Measurements from ENCODE around the gene FAM170B.

Gene FAM170B

DNA sequence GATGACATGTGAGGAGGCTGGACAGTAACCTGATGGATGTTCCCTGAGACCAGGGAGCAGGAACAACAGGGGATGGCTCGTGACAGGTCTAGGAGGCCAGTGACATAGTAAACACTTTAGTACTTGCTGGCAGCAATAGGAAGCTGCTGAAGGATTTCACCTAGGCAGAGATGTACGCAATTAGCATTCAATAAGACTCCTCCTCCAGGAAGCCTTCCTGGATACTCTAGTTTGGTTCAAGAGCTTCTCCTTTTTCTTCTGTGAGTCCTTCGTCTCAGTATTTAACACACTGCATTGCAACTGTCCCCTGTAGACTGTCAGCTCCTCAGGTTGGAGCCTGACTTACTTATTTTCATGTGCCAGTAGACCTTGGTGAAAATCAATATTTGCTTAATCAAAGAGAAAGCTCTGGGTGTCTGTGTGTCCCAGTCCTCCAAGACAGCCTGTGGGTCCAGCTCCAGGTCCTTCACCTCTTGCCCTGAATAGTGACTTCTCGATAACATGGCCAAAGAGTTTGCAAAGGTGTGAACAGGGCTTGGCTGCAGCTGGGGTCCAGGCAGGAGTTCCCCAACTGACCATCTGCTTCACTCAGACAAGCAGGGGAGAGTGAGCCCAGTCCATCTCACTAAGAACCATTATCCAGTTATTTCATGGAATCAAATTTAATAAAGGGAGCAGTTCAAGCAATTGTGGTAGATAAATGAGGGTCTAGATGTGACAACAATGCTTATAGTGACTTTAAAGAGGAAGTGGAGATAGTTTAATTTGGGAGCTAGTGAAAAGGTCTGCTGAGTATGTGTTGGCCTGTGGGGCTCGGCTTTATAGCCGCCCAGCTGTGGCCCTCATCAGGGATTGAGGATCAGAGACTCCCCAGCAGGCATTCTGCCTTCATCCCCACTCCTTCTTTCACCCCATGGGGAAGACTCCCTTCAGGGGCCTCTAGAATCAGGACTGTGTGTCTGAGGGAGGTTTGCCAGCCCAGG, 45.0 kb upstream of the FAM170B start:
- H3K27ac ChIP-seq (ENCODE audit: extremely low read depth, low read depth, low read length): no peak overlapping the region
- no peak for TF ChIP-seq ZBTB8A (tag by site-specific recombination; IDR thresholded peaks at IDR 0.05)
- no peak for TF ChIP-seq OVOL3 (tag by site-specific recombination; IDR thresholded peaks at IDR 0.05)
- no peak for TF ChIP-seq KLF1 (tag by site-specific recombination; IDR thresholded peaks at IDR 0.05)
- TF ChIP-seq ZFP41 (tag by site-specific recombination; IDR thresholded peaks at IDR 0.05; ENCODE audit: borderline replicate concordance): no peak
- no peak for TF ChIP-seq ZNF785 (tag by site-specific recombination; IDR thresholded peaks at IDR 0.05)
- TF ChIP-seq HOXD13 (CRISPR knock-in tag; IDR thresholded peaks at IDR 0.05; ENCODE audit: borderline replicate concordance): no peak
- no peak for TF ChIP-seq ZNF354C (tag by site-specific recombination; IDR thresholded peaks at IDR 0.05; ENCODE audit: borderline replicate concordance, low read depth)
- TF ChIP-seq, protein P1, sequence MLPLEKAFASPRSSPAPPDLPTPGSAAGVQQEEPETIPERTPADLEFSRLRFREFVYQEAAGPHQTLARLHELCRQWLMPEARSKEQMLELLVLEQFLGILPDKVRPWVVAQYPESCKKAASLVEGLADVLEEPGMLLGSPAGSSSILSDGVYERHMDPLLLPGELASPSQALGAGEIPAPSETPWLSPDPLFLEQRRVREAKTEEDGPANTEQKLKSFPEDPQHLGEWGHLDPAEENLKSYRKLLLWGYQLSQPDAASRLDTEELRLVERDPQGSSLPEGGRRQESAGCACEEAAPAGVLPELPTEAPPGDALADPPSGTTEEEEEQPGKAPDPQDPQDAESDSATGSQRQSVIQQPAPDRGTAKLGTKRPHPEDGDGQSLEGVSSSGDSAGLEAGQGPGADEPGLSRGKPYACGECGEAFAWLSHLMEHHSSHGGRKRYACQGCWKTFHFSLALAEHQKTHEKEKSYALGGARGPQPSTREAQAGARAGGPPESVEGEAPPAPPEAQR (tag by site-specific recombination; IDR thresholded peaks at IDR 0.05): no peak
- no peak for TF ChIP-seq ZNF677 (tag by site-specific recombination; IDR thresholded peaks at IDR 0.05)
- no peak for TF ChIP-seq ZFP37 (tag by site-specific recombination; IDR thresholded peaks at IDR 0.05)
- TF ChIP-seq ZNF548 (tag by site-specific recombination; IDR thresholded peaks at IDR 0.05): no peak
- TF ChIP-seq GFI1B (tag by site-specific recombination; IDR thresholded peaks at IDR 0.05): no peak
- TF ChIP-seq, protein P2, sequence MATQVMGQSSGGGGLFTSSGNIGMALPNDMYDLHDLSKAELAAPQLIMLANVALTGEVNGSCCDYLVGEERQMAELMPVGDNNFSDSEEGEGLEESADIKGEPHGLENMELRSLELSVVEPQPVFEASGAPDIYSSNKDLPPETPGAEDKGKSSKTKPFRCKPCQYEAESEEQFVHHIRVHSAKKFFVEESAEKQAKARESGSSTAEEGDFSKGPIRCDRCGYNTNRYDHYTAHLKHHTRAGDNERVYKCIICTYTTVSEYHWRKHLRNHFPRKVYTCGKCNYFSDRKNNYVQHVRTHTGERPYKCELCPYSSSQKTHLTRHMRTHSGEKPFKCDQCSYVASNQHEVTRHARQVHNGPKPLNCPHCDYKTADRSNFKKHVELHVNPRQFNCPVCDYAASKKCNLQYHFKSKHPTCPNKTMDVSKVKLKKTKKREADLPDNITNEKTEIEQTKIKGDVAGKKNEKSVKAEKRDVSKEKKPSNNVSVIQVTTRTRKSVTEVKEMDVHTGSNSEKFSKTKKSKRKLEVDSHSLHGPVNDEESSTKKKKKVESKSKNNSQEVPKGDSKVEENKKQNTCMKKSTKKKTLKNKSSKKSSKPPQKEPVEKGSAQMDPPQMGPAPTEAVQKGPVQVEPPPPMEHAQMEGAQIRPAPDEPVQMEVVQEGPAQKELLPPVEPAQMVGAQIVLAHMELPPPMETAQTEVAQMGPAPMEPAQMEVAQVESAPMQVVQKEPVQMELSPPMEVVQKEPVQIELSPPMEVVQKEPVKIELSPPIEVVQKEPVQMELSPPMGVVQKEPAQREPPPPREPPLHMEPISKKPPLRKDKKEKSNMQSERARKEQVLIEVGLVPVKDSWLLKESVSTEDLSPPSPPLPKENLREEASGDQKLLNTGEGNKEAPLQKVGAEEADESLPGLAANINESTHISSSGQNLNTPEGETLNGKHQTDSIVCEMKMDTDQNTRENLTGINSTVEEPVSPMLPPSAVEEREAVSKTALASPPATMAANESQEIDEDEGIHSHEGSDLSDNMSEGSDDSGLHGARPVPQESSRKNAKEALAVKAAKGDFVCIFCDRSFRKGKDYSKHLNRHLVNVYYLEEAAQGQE (tag by site-specific recombination; IDR thresholded peaks at IDR 0.05): no peak
- TF ChIP-seq KLF10 (tag by site-specific recombination; IDR thresholded peaks at IDR 0.05): no peak
- TF ChIP-seq ZNF585B (tag by site-specific recombination; IDR thresholded peaks at IDR 0.05): no peak

DNA sequence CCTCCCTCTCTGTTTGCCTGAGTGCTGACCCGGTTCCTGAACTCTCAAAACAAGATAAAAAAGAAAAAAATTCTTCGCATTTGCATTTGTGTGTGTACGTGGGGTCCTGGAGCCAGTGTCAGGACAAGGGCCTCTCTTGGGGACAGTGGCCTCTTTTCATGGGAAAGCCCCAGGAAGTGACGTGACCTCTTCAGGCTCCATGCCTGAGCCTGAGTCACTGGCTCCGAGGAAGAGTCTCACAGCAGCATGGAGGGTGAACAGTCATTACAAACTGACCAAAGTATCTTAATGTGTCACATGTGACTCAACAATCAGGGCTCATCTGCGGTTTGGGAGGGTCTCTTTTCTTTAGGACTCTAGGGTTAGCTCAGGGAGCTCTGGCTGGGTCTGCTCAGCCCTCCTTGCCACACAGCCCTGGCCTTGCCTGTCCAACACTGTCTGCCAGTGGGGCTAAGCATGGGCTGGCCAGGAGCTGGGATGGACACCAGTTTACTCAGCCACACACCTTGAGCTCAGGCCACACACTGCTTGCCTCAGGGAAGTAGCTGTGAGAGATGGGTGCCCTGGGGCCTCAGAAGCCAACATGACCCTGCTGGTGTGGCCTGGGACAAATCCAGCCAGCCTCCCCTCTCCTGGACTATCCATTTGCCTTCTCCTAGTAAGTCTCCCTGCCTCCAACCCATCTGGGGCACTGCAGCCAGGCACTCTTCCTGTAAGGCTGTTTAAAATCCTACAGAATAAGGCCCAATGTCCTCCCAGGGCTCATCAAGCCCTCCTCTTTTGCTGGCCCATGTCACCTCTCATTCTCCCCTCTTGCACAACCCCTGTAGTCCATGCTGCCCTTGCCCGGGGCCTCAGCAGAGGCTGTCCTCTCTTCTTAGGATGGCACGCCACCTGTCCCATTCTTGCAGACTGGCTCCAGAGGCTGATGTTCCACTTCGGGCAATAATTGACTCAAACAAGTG, 43.9 kb upstream of the FAM170B start:
- Histone ChIP-seq H3K27ac (ENCODE audit: extremely low read depth, low read depth, low read length) (no peak overlapping the region), H3K36me3 (ENCODE audit: control insufficient read depth in 2 of 2, insufficient read depth in 1 of 2, low read length in 2 of 2) (no peaks in the 10 kb centered on the region), H3K4me3 (ENCODE audit: low read depth, low read length) (no peak overlapping the region), H3K4me1 (ENCODE audit: control insufficient read depth, insufficient read depth, low read length) (no peaks in the 10 kb centered on the region), H3K9me3 (ENCODE audit: control insufficient read depth, insufficient read depth, low read depth, low read length) (no peaks in the 10 kb centered on the region)
- ChIA-PET CTCF (interaction anchor here (0.6 kb wide), 1 partner anchor 21 kb away, joined by 5 read pairs; no protein-coding TSS in a partner anchor), POLR2A (no interaction called here)
- no peak for TF ChIP-seq ZNF16 (tag by site-specific recombination; IDR thresholded peaks at IDR 0.05; ENCODE audit: low read depth)
- TF ChIP-seq, protein P3, sequence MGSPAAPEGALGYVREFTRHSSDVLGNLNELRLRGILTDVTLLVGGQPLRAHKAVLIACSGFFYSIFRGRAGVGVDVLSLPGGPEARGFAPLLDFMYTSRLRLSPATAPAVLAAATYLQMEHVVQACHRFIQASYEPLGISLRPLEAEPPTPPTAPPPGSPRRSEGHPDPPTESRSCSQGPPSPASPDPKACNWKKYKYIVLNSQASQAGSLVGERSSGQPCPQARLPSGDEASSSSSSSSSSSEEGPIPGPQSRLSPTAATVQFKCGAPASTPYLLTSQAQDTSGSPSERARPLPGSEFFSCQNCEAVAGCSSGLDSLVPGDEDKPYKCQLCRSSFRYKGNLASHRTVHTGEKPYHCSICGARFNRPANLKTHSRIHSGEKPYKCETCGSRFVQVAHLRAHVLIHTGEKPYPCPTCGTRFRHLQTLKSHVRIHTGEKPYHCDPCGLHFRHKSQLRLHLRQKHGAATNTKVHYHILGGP (tag by site-specific recombination; IDR thresholded peaks at IDR 0.05): no peak
- TF ChIP-seq ZNF175 (tag by site-specific recombination; IDR thresholded peaks at IDR 0.05): no peak
- no peak for TF ChIP-seq BCL11B (tag by site-specific recombination; IDR thresholded peaks at IDR 0.05; ENCODE audit: low read depth)
- no peak for TF ChIP-seq ZNF10 (tag by site-specific recombination; IDR thresholded peaks at IDR 0.05)
- no peak for TF ChIP-seq SETDB1 (IDR thresholded peaks at IDR 0.05; ENCODE audit: insufficient read length, low read length)
- TF ChIP-seq ZNF140 (tag by site-specific recombination; IDR thresholded peaks at IDR 0.05): no peak
- no peak for TF ChIP-seq OVOL3 (tag by site-specific recombination; IDR thresholded peaks at IDR 0.05)
- TF ChIP-seq, protein P4, sequence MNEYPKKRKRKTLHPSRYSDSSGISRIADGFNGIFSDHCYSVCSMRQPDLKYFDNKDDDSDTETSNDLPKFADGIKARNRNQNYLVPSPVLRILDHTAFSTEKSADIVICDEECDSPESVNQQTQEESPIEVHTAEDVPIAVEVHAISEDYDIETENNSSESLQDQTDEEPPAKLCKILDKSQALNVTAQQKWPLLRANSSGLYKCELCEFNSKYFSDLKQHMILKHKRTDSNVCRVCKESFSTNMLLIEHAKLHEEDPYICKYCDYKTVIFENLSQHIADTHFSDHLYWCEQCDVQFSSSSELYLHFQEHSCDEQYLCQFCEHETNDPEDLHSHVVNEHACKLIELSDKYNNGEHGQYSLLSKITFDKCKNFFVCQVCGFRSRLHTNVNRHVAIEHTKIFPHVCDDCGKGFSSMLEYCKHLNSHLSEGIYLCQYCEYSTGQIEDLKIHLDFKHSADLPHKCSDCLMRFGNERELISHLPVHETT (tag by site-specific recombination; IDR thresholded peaks at IDR 0.05): no peak
- TF ChIP-seq ZNF521 (tag by site-specific recombination; IDR thresholded peaks at IDR 0.05): no peak
- no peak for TF ChIP-seq ZNF114 (tag by site-specific recombination; IDR thresholded peaks at IDR 0.05)
- TF ChIP-seq ZNF837 (tag by site-specific recombination; IDR thresholded peaks at IDR 0.05): no peak

More for the DNA sequence above, 45.0 kb upstream of the FAM170B start:
- no peak overlapping the region for H3K4me3 ChIP-seq (ENCODE audit: low read depth, low read length)
- no peaks in the 10 kb centered on the region for H3K36me3 ChIP-seq (ENCODE audit: control insufficient read depth in 2 of 2, insufficient read depth in 1 of 2, low read length in 2 of 2)
- CTCF ChIA-PET: interaction anchor here (0.6 kb wide), 1 partner anchor 608 kb away, joined by 4 read pairs; no protein-coding TSS in a partner anchor
- H3K4me1 ChIP-seq (ENCODE audit: control insufficient read depth, insufficient read depth, low read length): no peaks in the 10 kb centered on the region
- H3K9me3 ChIP-seq (ENCODE audit: control insufficient read depth, insufficient read depth, low read depth, low read length): no peaks in the 10 kb centered on the region
- POLR2A ChIA-PET: no interaction called here
